Central memory CD8-positive, alpha-beta T cell (primary cell): ENCODE measurements around the gene FANK1.

Source experiments
- ATAC-seq: fragments of 150-1000 bp; cut with Tn5 transposase; replicated peaks from 2 replicates; pipeline ENCODE4 v1.10.0; 2022; ENCODE audit warnings: mild to moderate bottlenecking, moderate FRiP score, moderate number of reproducible peaks; ENCODE audit not compliant: poor library complexity, severe bottlenecking; ENCODE audit errors: extremely low read depth
- DNase-seq, 2 donors: peaks; one replicate each; pipeline ENCODE4 v3.0.0; 2021; ENCODE audit warnings: low spot score in 2 of 2
- H3K27ac Mint-ChIP-seq: one replicate; pipeline ENCODE4 v1.8.0; 2022; ENCODE audit warnings: low read depth, mild to moderate bottlenecking, moderate library complexity, mixed read lengths
- H3K27me3 Mint-ChIP-seq: one replicate; pipeline ENCODE4 v1.8.0; 2022; ENCODE audit warnings: mixed read lengths
- H3K36me3 Mint-ChIP-seq: one replicate; pipeline ENCODE4 v1.8.0; 2022; ENCODE audit warnings: mild to moderate bottlenecking, moderate library complexity, mixed read lengths; ENCODE audit not compliant: insufficient read depth
- H3K4me1 Mint-ChIP-seq: one replicate; pipeline ENCODE4 v1.8.0; 2022; ENCODE audit warnings: mixed read lengths
- H3K4me3 Mint-ChIP-seq: one replicate; pipeline ENCODE4 v1.8.0; 2022; ENCODE audit warnings: mild to moderate bottlenecking, moderate library complexity, mixed read lengths
- H3K9me3 Mint-ChIP-seq: one replicate; pipeline ENCODE4 v1.8.0; 2022; ENCODE audit warnings: mixed read lengths

Gene FANK1

DNA sequence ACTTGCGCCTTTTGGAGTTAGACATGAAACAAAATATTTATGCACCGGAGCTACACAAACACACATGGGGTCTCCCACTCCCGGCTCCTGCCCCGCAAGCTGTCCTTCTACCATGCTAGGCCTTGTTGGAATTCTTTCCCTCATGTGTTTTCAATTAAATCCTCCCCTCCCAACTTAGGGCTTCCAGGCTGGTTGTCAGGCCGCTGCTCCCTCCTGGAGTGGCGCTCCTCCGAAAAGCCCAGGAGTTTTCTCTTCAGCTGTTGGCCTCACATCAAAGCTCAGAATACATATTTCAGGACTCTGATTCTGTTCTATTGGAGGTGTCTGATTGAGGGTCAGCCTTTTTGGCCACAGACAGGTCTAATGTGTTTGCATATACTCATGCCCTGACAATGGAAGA is 113.3 kb downstream of the FANK1 start:
- no peaks in the 10 kb centered on the region for H3K4me1 Mint-ChIP-seq
- no peak for ATAC-seq
- no peak for DNase-seq
- H3K4me3 Mint-ChIP-seq: no peak overlapping the region
- H3K36me3 Mint-ChIP-seq: no peaks in the 10 kb centered on the region
- H3K9me3 Mint-ChIP-seq: no peaks in the 10 kb centered on the region
- peaks cover 17% of the 10 kb centered on the region for H3K27me3 Mint-ChIP-seq
- no peak overlapping the region for H3K27ac Mint-ChIP-seq

DNA sequence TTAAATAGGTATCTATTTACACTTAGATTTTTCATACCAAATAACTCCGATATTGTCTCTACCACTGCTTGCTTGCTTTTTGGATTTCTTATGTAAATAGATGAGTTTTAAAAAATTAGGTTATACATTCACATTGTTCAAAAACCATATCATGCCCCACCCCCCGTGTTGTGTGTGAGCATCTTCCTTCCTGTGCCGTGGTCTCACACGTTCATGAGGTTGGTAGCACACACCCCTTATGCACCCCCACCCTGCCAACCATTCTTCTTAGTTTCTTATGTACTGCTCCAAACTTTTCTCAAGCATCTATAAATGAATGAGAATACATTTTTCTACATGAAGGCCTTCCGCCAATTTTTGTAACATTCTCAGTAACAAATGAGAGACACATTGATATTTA is 115.6 kb downstream of the FANK1 start:
- Mint-ChIP-seq H3K27ac (no peak overlapping the region), H3K4me1 (no peaks in the 10 kb centered on the region), H3K27me3 (peaks cover 15% of the 10 kb centered on the region), H3K36me3 (no peaks in the 10 kb centered on the region), H3K4me3 (no peak overlapping the region), H3K9me3 (no peaks in the 10 kb centered on the region)
- peak; percentile 40 for ATAC-seq
- DNase-seq: no peak

DNA sequence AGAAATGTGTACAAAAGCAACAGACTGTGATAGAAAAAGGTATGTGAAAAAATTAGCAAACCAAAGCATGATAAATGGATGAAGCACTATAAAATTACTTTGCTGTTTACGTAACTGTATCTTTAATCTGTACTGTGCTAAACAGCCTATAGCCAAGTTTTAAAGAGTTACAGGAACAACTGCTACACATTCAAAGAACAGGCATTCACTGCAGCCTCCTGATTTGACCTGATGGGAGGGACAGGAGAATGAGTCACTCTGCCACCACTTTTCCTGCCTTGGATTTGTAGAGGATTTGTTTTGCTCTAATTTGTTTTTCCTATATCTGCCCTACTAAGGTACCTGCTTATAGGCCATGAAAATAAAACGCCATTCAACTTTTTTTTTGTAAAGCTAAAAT is 116.1 kb downstream of the FANK1 start:
- DNase-seq (no peak), ATAC-seq (no peak)
- H3K4me1 Mint-ChIP-seq: no peaks in the 10 kb centered on the region
- peaks cover 15% of the 10 kb centered on the region for H3K27me3 Mint-ChIP-seq
- no peaks in the 10 kb centered on the region for H3K9me3 Mint-ChIP-seq
- H3K27ac Mint-ChIP-seq: no peak overlapping the region
- no peaks in the 10 kb centered on the region for H3K36me3 Mint-ChIP-seq
- H3K4me3 Mint-ChIP-seq: no peak overlapping the region

DNA sequence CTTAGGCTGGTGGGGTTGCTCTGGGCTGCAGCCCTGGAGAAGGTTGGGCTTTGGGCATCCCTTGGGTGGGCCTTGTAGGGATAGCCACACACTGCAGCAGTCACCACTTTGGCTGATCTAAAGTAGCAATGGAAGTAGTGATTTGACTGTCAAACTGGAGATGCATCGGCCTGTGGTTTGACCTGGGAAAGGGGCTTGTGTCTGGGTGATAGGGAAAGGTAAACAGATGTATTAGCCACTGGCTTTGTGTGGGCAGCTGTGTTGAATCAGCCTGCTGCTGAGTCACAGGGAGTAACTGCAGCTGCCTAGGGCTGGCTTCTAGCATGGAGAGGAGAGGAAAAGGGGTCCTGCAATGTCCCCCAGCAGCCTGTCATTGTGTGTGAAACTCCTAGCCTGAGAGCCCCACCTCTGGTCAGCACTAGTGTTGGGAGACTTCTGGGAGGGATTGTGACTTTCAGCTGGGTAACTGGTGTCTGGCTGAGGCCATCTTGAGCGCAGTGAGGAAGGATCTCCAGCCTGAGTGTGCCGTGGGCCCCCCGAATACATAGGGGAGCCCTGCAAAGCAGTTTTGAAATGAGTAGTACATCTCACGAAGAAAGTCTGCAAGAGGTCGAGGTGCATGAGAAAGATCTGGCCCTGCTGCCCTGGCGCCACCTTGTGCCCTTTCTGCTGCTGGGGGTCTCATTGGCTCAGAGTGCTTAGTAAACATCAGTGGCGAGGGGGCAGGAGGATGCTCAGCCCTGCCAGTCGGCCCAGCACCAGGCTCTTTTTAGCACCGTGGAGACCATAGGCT is 117.3 kb downstream of the FANK1 start:
- Mint-ChIP-seq H3K4me1 (no peaks in the 10 kb centered on the region), H3K27ac (no peak overlapping the region), H3K9me3 (no peaks in the 10 kb centered on the region), H3K4me3 (no peak overlapping the region), H3K27me3 (peaks cover 12% of the 10 kb centered on the region), H3K36me3 (no peaks in the 10 kb centered on the region)
- no peak for ATAC-seq
- no peak for DNase-seq

DNA sequence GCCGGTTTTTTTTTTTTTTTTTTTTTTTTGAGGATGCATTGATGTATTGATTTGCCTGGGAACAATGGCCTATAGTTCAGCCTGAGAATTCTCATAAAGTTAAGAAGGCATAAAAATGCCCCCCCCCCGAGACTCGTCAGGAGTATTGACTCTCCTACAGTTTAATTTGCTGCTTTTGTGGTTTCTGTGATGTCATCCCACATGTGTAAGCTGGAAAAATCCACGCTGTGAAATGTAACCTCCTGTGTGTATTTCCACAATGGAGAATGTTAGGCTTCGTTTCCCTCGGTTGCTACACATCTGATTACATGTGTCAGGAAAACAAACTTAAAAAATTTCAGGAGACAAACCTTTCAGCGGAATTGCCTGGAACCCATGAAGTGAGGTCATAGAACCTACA is 117.9 kb downstream of the FANK1 start:
- no peak overlapping the region for H3K4me3 Mint-ChIP-seq

DNA sequence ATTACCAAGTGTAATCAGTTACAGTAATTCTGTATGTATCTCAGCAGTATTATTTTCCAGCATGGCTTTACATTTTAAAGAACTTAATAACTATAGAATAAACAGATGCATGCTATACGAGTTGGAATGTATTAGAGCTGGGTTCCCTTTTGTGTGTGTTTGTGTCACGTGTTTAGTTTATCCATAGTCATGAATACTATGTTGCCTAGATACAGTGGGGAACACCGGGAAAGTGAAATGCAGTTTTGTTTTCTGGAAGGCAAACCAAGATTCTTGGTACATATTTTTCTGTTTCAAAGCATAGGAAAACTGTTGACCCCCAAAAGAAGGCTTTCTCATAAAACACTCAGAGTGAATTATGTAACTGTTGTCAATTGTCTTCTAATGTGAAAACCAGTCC is 119.0 kb downstream of the FANK1 start:
- H3K27me3 Mint-ChIP-seq: no peaks in the 10 kb centered on the region
- no peak overlapping the region for H3K27ac Mint-ChIP-seq
- no peaks in the 10 kb centered on the region for H3K4me1 Mint-ChIP-seq
- ATAC-seq: no peak
- H3K36me3 Mint-ChIP-seq: no peaks in the 10 kb centered on the region
- H3K9me3 Mint-ChIP-seq: peaks cover 7% of the 10 kb centered on the region
- no peak overlapping the region for H3K4me3 Mint-ChIP-seq
- DNase-seq: no peak

More for the DNA sequence above, 117.9 kb downstream of the FANK1 start:
- peaks cover 5% of the 10 kb centered on the region for H3K9me3 Mint-ChIP-seq
- no peaks in the 10 kb centered on the region for H3K36me3 Mint-ChIP-seq
- H3K27me3 Mint-ChIP-seq: peaks cover 6% of the 10 kb centered on the region
- H3K4me1 Mint-ChIP-seq: no peaks in the 10 kb centered on the region
- DNase-seq: no peak
- no peak overlapping the region for H3K27ac Mint-ChIP-seq
- no peak for ATAC-seq

DNA sequence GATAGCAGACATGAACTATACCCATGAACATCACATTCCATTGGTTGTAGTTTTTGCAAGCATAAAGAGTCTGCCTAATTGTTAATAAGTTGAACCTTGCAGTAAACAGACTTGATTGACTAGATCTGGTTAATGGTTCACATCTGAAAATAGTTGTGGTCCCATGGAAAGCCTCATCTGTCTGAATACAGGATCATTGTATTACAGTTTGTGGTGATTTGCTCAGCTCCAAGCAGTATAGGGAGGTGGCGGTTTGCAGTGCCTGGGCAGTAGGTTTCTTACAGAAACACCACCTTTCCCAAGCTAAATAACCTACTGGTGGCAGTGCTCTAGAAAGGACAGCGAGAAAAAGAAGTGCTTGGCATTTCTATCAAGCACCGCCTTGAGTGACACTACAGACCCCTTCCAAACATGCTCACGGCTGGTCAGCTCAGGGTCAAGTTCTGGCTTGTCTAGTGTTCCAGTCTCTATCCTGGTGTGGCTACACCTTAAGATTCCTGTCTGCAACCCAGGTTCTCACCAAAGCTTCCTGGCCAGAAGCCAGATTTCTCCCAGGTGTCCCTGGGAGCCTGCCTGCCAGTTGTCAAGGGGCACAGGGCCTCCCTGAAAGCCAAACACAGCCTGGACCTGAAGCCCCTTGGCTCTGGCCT is 119.9 kb downstream of the FANK1 start:
- Mint-ChIP-seq H3K27me3 (no peaks in the 10 kb centered on the region), H3K9me3 (peaks cover 7% of the 10 kb centered on the region), H3K4me1 (no peaks in the 10 kb centered on the region), H3K27ac (no peak overlapping the region), H3K4me3 (no peak overlapping the region), H3K36me3 (no peaks in the 10 kb centered on the region)
- no peak for ATAC-seq
- DNase-seq: no peak

DNA sequence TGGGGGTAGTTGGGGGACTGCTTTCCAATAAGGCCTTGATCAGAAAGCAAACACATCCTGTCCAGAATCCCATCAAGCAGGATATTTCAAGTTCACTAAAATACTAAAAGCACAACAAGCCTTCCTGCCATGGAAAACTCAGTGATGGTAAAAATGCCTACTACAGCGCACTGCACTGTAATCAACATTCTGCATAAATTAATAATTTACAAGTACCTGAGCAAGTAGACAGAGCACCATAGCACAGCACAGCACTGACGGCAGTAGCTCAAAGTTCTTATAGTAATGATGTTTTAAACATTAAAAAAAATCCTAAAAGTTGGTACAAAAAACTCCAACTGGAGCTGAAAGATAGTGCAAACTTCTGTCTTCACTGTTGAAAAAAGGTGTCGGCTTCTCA is 120.5 kb downstream of the FANK1 start:
- H3K36me3 Mint-ChIP-seq: no peaks in the 10 kb centered on the region
- peaks cover 7% of the 10 kb centered on the region for H3K9me3 Mint-ChIP-seq
- H3K4me1 Mint-ChIP-seq: no peaks in the 10 kb centered on the region
- no peaks in the 10 kb centered on the region for H3K27me3 Mint-ChIP-seq
- H3K27ac Mint-ChIP-seq: no peak overlapping the region
- DNase-seq (no peak), ATAC-seq (no peak)
- H3K4me3 Mint-ChIP-seq: no peak overlapping the region

DNA sequence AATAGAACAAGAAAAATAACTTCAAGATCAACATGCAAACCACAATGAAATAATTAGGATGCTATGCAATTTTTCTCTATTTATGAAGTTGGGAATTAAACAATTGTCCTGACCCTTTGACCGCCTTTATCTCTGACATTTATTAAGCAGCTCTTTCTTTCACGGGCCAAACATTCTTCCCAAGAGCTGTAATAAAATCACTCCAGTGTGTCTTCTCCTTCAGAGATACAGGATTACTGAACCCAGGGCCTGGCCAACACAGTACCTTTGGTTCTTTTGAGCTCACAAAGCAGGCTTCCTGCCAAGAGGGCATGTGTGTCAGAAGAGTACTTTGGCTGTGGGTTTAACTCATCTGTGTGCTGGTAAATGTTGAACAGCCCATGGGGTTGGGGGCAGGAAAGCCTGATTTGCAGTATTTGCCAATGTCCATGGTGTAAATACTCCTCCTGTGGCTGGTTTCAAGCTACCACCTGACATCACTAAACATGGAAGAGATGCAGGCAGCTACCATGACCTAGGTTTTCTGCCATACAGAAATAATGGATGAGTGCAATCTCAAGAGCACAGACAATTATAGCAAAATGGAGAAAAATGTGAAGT is 121.7 kb downstream of the FANK1 start:
- H3K27me3 Mint-ChIP-seq: no peaks in the 10 kb centered on the region
- H3K4me3 Mint-ChIP-seq: no peak overlapping the region
- H3K4me1 Mint-ChIP-seq: no peaks in the 10 kb centered on the region
- DNase-seq: no peak
- no peak for ATAC-seq
- no peak overlapping the region for H3K27ac Mint-ChIP-seq
- H3K9me3 Mint-ChIP-seq: peaks cover 7% of the 10 kb centered on the region
- no peaks in the 10 kb centered on the region for H3K36me3 Mint-ChIP-seq

DNA sequence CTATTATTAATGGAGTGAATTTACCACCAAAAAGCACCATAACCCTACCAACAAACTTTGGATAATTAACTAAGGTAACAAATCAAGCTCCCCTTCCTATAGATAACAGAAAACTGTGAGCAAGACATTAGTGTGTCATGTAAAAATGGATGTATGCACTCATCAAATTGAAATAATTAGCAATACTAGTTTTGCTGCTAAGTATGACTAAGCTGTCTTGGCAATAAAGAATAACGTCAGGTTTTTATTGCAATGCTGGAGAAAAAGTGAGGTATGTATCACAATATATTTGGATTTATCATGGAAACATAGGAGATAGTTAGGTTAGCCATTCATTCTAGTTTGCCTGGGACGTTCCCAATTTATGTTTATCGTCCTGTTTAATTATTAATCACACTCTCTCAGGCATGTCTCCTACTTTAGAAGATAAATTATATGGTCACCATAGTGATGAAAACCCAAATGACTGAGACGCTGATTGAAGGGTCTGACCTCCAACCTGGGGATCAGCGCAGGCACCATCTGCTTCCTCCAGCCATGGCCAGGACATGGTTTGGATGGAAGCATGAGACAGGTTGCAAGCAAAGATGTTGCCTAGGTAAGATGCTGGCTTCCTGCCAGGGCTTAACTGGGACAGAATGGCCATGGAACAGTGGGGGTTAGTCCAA is 125.6 kb downstream of the FANK1 start:
- H3K27me3 Mint-ChIP-seq: peaks cover 9% of the 10 kb centered on the region

DNA sequence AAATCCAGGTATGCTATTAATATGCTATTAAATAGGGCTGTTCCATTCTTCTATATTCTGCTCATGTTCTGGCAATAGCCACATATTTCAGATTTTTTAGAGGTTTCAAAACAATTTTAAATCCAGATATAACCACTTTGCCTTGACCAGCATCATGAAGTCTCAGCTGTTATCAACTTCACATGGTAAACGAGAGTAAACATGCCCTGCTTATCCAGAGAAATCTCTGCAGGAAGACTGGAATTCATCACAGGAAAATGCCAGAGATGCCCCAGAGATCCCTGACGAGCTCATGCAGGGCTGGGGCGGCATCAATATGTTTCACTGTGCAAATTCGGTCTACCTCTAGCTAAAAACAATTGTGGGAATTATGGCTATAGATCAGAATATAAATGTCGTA is 126.5 kb downstream of the FANK1 start:
- Mint-ChIP-seq H3K27me3 (peaks cover 9% of the 10 kb centered on the region), H3K36me3 (no peaks in the 10 kb centered on the region), H3K4me3 (no peak overlapping the region), H3K9me3 (peaks cover 15% of the 10 kb centered on the region), H3K4me1 (no peaks in the 10 kb centered on the region), H3K27ac (no peak overlapping the region)
- ATAC-seq (no peak), DNase-seq (no peak)

More for the DNA sequence above, 125.6 kb downstream of the FANK1 start:
- H3K4me1 Mint-ChIP-seq: no peaks in the 10 kb centered on the region
- H3K27ac Mint-ChIP-seq: no peak overlapping the region
- H3K4me3 Mint-ChIP-seq: no peak overlapping the region
- ATAC-seq: no peak
- no peak for DNase-seq
- H3K36me3 Mint-ChIP-seq: no peaks in the 10 kb centered on the region
- H3K9me3 Mint-ChIP-seq: peaks cover 12% of the 10 kb centered on the region

DNA sequence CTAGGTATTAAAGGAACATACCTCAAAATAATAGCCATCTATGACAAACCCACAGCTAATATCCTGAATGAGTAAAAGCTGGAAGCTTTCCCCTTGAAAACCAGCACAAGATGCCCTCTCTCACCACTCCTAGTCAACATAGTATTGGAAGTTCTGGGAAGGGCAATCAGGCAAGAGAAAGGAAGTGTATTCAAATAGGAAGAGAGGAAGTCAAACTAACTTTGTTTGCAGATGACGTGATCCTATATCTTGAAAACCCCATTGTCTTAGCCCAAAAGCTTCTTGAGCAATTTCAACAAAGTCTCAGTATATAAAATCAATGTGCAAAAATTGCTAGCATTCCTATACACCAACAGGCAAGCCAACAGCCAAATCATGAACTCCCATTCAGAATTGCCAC is 131.3 kb downstream of the FANK1 start:
- peaks cover 9% of the 10 kb centered on the region for H3K27me3 Mint-ChIP-seq
- DNase-seq: no peak
- H3K36me3 Mint-ChIP-seq: no peaks in the 10 kb centered on the region
- no peak overlapping the region for H3K27ac Mint-ChIP-seq
- peaks cover 23% of the 10 kb centered on the region for H3K9me3 Mint-ChIP-seq
- H3K4me1 Mint-ChIP-seq: no peaks in the 10 kb centered on the region
- no peak for ATAC-seq
- H3K4me3 Mint-ChIP-seq: no peak overlapping the region
